HUES64 (cell line): Measurements from ENCODE around the gene CAMK1D.

ENCODE experiments used
- H3K27ac ChIP-seq: 2 replicates; pipeline ENCODE4 v1.7.0; 2013; ENCODE audit warnings: low read depth, low read length, inconsistent platforms
- H3K27me3 ChIP-seq: 2 replicates; pipeline ENCODE4 v1.6.1; 2013; ENCODE audit warnings: mild to moderate bottlenecking, low read length; ENCODE audit not compliant: insufficient read depth
- H3K36me3 ChIP-seq: 2 replicates; pipeline ENCODE4 v1.6.1; 2013; ENCODE audit warnings: mild to moderate bottlenecking, low read length; ENCODE audit not compliant: insufficient read depth
- H3K4me1 ChIP-seq: 2 replicates; pipeline ENCODE4 v1.6.1; 2013; ENCODE audit warnings: mild to moderate bottlenecking, low read length, moderate library complexity; ENCODE audit not compliant: insufficient read depth
- H3K4me3 ChIP-seq: 2 replicates; pipeline ENCODE4 v1.5.1; 2013; ENCODE audit warnings: mild to moderate bottlenecking, low read length, moderate library complexity
- H3K9ac ChIP-seq: 2 replicates; pipeline ENCODE4 v1.6.1; 2013; ENCODE audit warnings: mild to moderate bottlenecking, low read depth, low read length
- H3K9me3 ChIP-seq: 2 replicates; pipeline ENCODE4 v1.6.1; 2013; ENCODE audit warnings: low read depth, low read length; ENCODE audit not compliant: insufficient read depth
- WGBS: fragments of 150-250, 120-280 bp; methylation state at CpG from one replicate; pipeline ENCODE4 v1.1.7; 2013; ENCODE audit warnings: missing lambda C conversion rate; 5-methylcytosine and 5-hydroxymethylcytosine counted together

Gene CAMK1D

DNA sequence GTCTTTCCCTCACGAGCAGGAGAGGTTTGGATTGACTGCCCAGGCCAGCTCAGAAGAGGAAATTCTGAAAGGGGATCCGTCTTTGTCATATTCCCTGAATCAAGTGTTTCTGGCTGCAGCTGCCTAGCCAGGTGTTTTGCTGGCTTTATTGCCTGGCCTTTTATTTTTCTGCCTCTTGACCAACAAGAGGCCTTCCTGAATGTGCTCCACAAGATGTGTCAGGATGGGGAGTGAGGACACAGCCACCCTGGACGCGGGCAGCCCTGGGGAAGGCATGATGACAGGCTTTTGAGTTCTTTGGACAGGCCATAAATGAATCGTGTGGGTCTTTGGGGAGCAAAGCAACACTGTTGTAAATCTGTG, 163.6 kb downstream of the CAMK1D start:
- no peaks in the 10 kb centered on the region for H3K27me3 ChIP-seq
- H3K27ac ChIP-seq = no peak overlapping the region
- no peaks in the 10 kb centered on the region for H3K4me1 ChIP-seq
- H3K4me3 ChIP-seq = no peak overlapping the region
- no peaks in the 10 kb centered on the region for H3K36me3 ChIP-seq
- no peak overlapping the region for H3K9ac ChIP-seq
- 91% methylated on average over 5 of the region's 5 CpGs for WGBS
- no peaks in the 10 kb centered on the region for H3K9me3 ChIP-seq

DNA sequence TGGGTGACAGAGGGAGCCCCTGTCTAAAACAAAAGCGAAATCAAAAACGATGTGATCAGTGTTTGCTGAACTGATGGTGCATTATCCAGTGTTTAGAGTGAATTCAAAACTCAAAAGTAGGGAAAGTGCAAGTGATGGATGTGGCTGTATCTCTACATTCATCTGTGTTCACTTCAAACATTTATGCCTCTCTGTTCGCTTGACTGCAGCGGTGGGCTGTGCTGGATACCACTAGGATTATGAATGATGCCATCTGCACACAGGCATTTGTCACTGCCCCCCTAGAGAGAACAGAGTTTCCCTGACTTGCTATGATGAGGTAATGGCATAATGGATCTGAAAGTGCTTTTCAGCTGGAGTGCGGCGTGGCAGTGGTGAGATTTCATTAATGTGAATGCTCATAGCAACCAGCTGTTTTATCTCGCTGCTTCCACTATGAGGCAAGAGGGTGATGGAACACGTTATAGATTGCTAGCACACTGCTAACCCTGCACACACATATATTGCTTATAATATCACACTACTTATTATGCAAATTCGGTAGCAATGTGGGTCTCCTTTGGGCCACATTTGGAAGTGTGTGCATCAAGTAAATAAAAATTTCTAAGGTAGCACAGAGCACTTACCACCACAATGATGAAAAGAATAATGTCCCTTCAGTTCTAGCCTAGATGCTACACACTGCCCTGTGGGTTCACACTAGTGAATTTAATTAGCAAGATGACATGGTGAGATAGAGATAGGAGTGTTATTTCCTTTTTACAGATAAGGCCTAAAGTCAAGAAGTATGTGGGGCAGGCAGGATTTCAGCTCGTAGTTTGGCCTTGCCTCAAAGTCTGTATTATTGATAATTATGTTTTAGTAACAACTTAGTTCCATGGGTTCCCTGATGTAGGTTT, 164.7 kb downstream of the CAMK1D start:
- 92% methylated on average over 10 of the region's 10 CpGs for WGBS
- Histone ChIP-seq H3K9ac (no peak overlapping the region), H3K36me3 (no peaks in the 10 kb centered on the region), H3K4me3 (no peak overlapping the region), H3K27me3 (no peaks in the 10 kb centered on the region), H3K9me3 (no peaks in the 10 kb centered on the region), H3K4me1 (no peaks in the 10 kb centered on the region), H3K27ac (no peak overlapping the region)

DNA sequence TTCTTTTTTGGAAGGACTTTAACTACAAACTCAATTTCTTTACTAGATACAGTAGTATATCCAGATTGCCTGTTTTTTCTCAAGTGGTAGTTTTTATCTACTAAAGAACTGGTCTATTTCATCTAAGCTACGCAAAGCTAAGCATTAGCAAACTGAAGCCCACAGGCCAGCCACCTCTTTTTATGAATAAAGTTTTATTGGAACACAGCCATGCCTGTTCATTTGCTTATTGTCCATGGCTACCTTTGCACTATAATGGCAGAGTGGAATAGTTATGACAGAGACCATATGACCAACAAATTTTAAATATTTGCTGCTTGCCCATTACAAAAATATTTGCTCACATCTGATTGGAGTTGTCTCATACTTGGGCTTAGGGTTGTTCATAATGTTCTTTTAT, 168.7 kb downstream of the CAMK1D start:
- Histone ChIP-seq H3K4me1 (no peaks in the 10 kb centered on the region), H3K9ac (no peak overlapping the region), H3K36me3 (no peaks in the 10 kb centered on the region), H3K4me3 (no peak overlapping the region), H3K27ac (no peak overlapping the region), H3K9me3 (peaks cover 7% of the 10 kb centered on the region), H3K27me3 (no peaks in the 10 kb centered on the region)
- 86% methylated on average over 1 of the region's 1 CpG for WGBS

DNA sequence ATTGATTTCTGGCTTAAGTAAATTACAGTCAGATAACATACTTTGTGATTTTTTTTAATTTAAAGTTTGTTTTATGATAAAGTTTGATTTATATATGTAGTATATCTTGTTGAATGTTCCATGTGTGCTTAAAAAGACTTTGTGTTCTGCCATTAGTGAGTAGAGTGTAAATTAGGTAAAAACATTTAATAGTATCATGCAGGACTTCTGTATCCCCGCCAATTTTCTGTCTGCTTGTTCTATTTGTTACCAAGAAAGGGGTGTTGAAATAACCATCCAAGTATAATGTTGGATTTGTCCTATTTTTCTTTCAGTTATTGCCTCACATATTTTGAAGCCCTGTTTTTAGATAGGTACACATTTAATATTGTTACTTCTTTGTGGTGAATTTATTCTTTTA, 172.1 kb downstream of the CAMK1D start:
- Histone ChIP-seq H3K4me1 (no peaks in the 10 kb centered on the region), H3K4me3 (no peak overlapping the region), H3K36me3 (no peaks in the 10 kb centered on the region), H3K27ac (no peak overlapping the region), H3K27me3 (no peaks in the 10 kb centered on the region), H3K9ac (no peak overlapping the region), H3K9me3 (peaks cover 7% of the 10 kb centered on the region)
- WGBS = 95% methylated on average over 1 of the region's 1 CpG

DNA sequence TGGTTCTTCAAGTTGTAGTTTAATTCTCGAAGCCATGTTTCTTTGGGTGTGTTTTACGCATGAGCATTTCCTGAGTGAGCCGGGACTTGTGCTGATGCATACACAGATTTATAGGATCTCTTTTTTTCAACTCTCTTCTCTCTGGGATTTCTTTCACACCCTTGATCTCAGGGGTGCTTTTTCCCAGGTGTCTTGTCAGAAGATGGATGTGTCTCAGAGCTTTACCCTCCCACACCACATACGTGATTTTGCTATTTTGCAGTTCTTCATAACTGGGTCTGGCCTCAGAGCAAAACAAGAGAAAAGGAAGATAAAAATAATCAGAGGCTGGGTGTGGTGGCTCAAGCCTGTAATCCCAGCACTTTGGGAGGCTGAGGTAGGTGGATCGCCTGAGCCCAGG, 177.0 kb downstream of the CAMK1D start:
- Histone ChIP-seq H3K9me3 (peaks cover 2% of the 10 kb centered on the region), H3K9ac (no peak overlapping the region), H3K36me3 (no peaks in the 10 kb centered on the region), H3K27me3 (no peaks in the 10 kb centered on the region), H3K4me3 (no peak overlapping the region), H3K4me1 (no peaks in the 10 kb centered on the region), H3K27ac (no peak overlapping the region)
- WGBS = 89% methylated on average over 5 of the region's 5 CpGs

DNA sequence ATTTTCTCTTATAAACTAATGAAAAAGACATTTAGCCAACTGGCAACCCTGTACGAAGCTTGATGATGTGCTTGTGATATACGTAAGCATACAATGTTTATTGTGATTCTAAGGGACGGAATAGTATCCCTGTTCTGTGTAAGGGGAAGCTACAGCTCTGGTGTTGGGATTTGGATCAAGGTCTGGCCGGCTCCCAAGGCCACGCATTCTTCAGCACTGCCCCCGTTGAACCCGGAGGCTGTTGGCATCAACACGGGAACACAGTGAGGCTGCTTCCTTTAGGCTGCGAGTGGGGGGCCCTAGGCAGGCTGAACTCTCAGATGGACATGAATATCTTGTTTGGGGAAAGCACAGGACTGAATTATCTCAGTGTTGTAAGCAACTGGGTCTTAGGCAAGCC, 180.6 kb downstream of the CAMK1D start:
- Histone ChIP-seq H3K4me1 (no peaks in the 10 kb centered on the region), H3K27me3 (no peaks in the 10 kb centered on the region), H3K9ac (no peak overlapping the region), H3K36me3 (no peaks in the 10 kb centered on the region), H3K4me3 (no peak overlapping the region), H3K9me3 (no peaks in the 10 kb centered on the region), H3K27ac (no peak overlapping the region)
- 94% methylated on average over 9 of the region's 9 CpGs for WGBS

DNA sequence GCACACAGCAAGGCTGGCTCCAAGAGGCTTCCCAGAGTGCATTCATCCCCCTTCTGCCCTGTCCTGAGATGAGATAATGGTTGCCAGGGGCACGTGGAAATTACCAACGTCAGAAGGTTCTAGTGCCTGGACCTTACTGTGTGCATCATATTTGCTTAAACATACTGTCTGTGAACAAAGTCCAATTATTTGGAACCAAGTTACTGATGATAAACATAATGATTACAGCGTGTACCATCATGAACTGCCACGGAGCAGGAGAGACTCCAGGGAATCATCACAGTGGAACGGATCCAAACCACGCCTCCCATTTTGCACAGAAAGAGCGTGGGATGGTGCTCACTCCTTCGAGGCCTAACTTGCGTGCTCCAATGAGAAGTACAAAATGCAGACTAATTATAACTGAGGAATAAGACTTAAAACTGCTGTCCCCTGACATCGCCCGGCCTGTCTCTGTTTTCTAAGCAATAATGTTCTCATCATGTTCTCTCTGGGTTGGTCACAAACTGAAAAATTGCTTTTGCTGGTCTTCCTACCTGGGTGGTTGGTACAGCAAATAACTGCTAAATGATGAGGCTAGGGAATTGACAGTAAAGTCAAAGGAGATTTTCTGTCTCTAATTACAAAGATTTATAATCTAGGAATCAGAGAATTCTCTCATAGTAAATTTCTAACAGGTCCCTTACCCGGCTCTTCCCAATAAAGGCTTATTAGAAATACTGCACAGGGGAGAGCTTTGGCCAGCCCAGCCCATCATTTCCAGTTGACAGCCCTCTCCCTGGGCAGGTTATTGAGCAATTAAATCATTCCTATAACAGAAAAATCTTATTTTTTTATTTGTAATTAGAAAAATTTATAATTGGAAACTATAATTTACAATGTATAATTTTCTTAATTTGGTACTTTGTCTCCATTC, 182.2 kb downstream of the CAMK1D start:
- Histone ChIP-seq H3K9me3 (no peaks in the 10 kb centered on the region), H3K4me1 (no peaks in the 10 kb centered on the region), H3K27me3 (no peaks in the 10 kb centered on the region), H3K9ac (no peak overlapping the region), H3K27ac (no peak overlapping the region), H3K36me3 (no peaks in the 10 kb centered on the region), H3K4me3 (no peak overlapping the region)
- WGBS = 88% methylated on average over 12 of the region's 12 CpGs

DNA sequence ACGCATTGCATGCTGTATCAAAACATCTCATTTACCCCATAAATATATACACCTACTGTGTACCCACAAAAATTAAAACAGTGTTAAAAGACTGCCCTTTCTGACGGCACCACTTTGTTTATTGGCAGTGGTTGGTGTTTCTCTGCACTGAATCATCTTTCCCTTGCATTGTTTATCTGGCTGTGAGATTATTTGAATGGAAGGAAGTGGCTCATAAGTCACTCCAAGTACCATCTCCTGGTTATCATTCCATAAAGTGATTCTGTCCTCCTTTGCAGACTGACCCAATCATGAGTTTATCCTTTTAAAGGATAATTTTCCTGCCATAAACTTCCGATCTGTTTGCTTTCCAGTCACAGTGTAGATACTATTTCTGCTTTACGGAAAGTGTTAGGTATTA, 183.8 kb downstream of the CAMK1D start:
- Histone ChIP-seq H3K36me3 (no peaks in the 10 kb centered on the region), H3K27me3 (no peaks in the 10 kb centered on the region), H3K4me3 (no peak overlapping the region), H3K27ac (no peak overlapping the region), H3K4me1 (no peaks in the 10 kb centered on the region), H3K9me3 (no peaks in the 10 kb centered on the region), H3K9ac (no peak overlapping the region)
- WGBS = 100% methylated on average over 4 of the region's 4 CpGs

DNA sequence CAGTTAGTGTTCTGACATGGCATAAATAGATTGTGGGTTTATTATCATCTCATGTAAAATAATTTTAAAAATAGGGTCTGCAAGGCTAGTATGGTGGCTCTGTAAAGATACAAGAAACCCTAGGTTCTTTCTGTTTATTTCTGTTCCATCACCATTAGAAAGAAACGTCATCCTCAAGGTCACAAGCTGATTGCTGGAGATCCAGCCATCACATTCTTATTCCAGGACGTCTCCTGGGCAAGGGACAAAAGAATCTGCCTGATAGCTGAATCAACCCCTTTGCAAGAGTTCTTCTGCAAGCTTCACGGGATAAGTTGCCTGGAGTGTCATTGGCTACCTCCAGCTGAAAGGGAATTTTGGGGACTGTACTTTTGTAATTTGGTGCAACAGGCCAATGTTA, 184.4 kb downstream of the CAMK1D start:
- Histone ChIP-seq H3K9me3 (no peaks in the 10 kb centered on the region), H3K36me3 (no peaks in the 10 kb centered on the region), H3K4me1 (no peaks in the 10 kb centered on the region), H3K27me3 (no peaks in the 10 kb centered on the region), H3K4me3 (no peak overlapping the region), H3K27ac (no peak overlapping the region), H3K9ac (no peak overlapping the region)
- 91% methylated on average over 3 of the region's 3 CpGs for WGBS

DNA sequence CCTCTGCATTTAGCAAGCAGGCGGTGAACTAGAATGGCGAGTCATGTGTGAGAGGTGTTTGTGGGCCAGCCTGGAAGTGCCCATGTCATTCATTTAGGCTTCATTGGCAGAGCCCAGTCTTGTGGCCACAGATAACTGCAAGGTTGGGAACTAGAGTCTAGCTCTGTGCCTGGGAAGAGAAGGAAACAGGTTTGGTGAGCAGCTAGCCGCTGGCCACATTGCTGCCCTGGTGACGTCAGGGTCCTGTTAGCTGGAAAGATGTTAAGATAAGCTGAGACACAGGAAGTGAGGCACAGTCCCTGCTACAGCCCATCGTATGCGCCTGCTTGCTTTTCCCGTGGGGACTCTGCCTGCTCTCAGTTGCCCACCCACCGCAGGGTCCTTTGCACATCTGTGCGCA, 185.5 kb downstream of the CAMK1D start:
- no peak overlapping the region for H3K27ac ChIP-seq
- H3K4me1 ChIP-seq = no peaks in the 10 kb centered on the region
- no peak overlapping the region for H3K9ac ChIP-seq
- no peaks in the 10 kb centered on the region for H3K27me3 ChIP-seq
- no peak overlapping the region for H3K4me3 ChIP-seq
- 85% methylated on average over 9 of the region's 9 CpGs for WGBS
- H3K9me3 ChIP-seq = no peaks in the 10 kb centered on the region
- H3K36me3 ChIP-seq = no peaks in the 10 kb centered on the region

DNA sequence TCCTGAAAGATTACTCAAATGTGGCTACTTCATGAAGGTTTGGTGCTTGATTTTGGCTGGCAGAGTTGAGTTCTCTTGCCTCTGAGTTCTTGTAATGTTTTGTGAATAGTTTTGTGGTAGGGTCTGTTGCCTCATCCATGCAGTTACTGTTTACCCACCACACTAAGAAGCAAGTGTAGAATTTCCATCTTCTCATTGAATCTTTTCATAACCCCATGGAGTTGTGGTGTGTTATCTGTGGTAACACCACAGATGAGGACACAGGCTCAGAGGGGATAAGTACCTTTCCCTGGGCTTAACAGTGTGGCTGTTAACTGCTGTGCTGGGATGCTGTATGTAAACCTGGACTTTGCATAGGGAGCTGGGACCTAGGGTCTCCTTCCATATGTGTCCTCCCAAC, 186.3 kb downstream of the CAMK1D start:
- Histone ChIP-seq H3K36me3 (no peaks in the 10 kb centered on the region), H3K9ac (no peak overlapping the region), H3K9me3 (no peaks in the 10 kb centered on the region), H3K4me3 (no peak overlapping the region), H3K27me3 (no peaks in the 10 kb centered on the region), H3K27ac (no peak overlapping the region), H3K4me1 (no peaks in the 10 kb centered on the region)
